Raji (cell line): ENCODE data around the gene ADAMTS2.

Experiments
- POLR2A ChIP-seq: IDR thresholded peaks from 2 replicates; pipeline ENCODE4 v1.6.1; 2011; ENCODE audit warnings: low read depth, low read length, control low read depth; ENCODE audit not compliant: insufficient read depth

Gene ADAMTS2

GRCh38 chr5:179242676-179243075 lies 102.6 kb downstream of the ADAMTS2 start:
- no peak for TF ChIP-seq POLR2A

GRCh38 chr5:179241764-179242370 lies 103.4 kb downstream of the ADAMTS2 start:
- TF ChIP-seq POLR2A: no peak

- no peak for TF ChIP-seq POLR2A
Measured at GRCh38 chr5:179241175-179241574, 104.1 kb downstream of the ADAMTS2 start.

- TF ChIP-seq POLR2A: no peak
Measured at GRCh38 chr5:179240561-179240960, 104.7 kb downstream of the ADAMTS2 start.

GRCh38 chr5:179239256-179240135 lies 105.8 kb downstream of the ADAMTS2 start:
- TF ChIP-seq POLR2A: no peak

GRCh38 chr5:179238628-179238970 lies 106.7 kb downstream of the ADAMTS2 start:
- TF ChIP-seq POLR2A: no peak

GRCh38 chr5:179237770-179238627 lies 107.3 kb downstream of the ADAMTS2 start:
- TF ChIP-seq POLR2A: no peak

- TF ChIP-seq POLR2A: no peak
Measured at GRCh38 chr5:179235416-179236400, 109.6 kb downstream of the ADAMTS2 start.

GRCh38 chr5:179234563-179235135 lies 110.6 kb downstream of the ADAMTS2 start:
- TF ChIP-seq POLR2A: no peak

GRCh38 chr5:179233909-179234562 lies 111.2 kb downstream of the ADAMTS2 start:
- no peak for TF ChIP-seq POLR2A

- TF ChIP-seq POLR2A: no peak
Measured at GRCh38 chr5:179232091-179232735, 113.0 kb downstream of the ADAMTS2 start.

- no peak for TF ChIP-seq POLR2A
Measured at GRCh38 chr5:179231309-179231708, 114.0 kb downstream of the ADAMTS2 start.

- TF ChIP-seq POLR2A: no peak
Measured at GRCh38 chr5:179230061-179230461, 115.2 kb downstream of the ADAMTS2 start.
